ENCODE measurements around the gene SLC26A8.

- no peak for TF ChIP-seq CTCF (IDR thresholded peaks at IDR 0.05; ENCODE audit: low read depth, low read length, missing input control)
- no peak for TF ChIP-seq SP1 (IDR thresholded peaks at IDR 0.05)
- TF ChIP-seq FOXA1 (IDR thresholded peaks at IDR 0.05): no peak
- TF ChIP-seq GABPA (IDR thresholded peaks at IDR 0.05 in 1 of 2, conservative IDR thresholded peaks at IDR 0.05 in 1 of 2): no peak
- no peak for TF ChIP-seq ATF3 (IDR thresholded peaks at IDR 0.05)
Observed at GRCh38 chr6:35896228-35896627, 128.2 kb downstream of the SLC26A8 start.

Measured in liver (tissue), 3 donors.